VCaP (cell line): ENCODE results near the gene HTT-AS.

ENCODE experiments used
- H3K27ac ChIP-seq: fragments of 450-650 bp; 2 replicates; pipeline ENCODE4 v1.5.1; 2017
- CTCF ChIP-seq: fragments of 450-650 bp; conservative IDR thresholded peaks from 2 replicates; pipeline ENCODE4 v1.5.1; 2017; ENCODE audit warnings: mild to moderate bottlenecking, moderate library complexity

Gene HTT-AS

GRCh38 chr4:3073158-3074077 is 920 bp downstream of the HTT-AS start:
- peak overlapping the region; percentile 70; the same call in 1 of the 2 replicates for H3K27ac ChIP-seq
- TF ChIP-seq CTCF, result peak; percentile 23

GRCh38 chr4:3071811-3072210 is 2.5 kb downstream of the HTT-AS start:
- no peak for TF ChIP-seq CTCF
- no peak overlapping the region for H3K27ac ChIP-seq

DNA sequence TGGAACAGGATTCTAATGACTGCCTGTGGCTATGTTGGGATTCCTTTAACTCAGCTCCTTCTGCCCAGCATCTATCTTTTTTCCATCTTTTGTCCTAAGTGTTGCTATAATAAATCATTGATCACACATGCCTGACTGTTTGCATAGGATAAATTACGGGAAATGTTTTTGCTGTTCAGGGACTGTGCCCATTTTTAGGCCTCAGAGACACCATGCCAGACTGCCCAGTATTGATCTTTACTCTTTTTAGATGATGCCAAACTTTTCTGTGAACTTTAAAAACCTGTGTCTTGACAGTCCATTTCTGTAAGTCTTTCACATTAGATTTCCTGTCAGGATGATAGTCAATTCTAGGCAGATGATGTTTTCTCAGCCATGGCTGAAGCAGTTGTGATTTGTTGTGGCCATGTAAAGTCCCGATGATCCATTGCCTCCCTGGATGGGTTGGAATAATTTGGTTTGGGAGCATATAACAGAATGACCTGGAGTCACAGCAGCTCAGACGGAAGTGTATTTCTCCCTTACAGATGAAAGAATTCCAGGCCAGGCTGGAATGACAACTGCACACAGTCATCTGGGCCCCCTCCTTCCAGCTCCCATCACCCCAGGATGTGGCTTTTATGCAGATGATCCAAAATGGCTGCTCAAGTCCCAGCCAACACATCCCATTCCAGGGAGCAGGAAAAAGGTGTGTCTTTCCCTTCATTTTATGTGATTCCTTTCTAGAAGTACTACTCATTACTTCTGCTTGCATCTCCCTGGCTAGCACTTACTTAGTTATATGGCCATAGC is 3.4 kb downstream of the HTT-AS start:
- no peak for TF ChIP-seq CTCF
- no peak overlapping the region for H3K27ac ChIP-seq

DNA sequence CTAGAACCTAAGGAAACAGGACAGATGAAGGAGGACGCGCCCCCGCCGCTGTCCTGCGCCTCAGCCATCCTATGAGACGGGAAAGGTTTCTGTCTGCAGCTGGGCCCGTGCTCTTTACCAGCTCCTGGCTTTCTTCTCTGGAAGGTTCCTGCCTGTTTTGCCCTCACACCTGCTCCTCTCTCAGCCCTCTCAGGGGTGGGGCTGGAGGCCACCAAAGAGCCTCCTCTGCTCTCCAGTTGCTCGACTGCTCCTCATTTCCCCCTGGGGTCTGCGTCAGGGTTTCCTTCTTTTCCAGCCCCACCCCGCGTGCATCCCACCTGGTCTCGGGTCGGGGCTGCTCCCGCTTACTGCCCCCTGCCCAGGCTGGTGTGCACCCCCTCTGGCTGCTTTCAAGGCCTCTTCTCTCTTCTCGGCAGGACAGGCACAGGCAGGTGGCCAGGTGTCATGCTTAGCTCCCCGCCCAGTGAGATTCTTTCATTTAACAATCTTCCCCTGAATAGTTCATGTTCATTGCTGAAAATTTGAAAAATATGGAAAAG is 4.6 kb downstream of the HTT-AS start:
- no peak overlapping the region for H3K27ac ChIP-seq
- no peak for TF ChIP-seq CTCF

- no peak for TF ChIP-seq CTCF
- H3K27ac ChIP-seq, result no peak overlapping the region
These were observed 6.8 kb downstream of the HTT-AS start for GRCh38 chr4:3067473-3068001.

DNA sequence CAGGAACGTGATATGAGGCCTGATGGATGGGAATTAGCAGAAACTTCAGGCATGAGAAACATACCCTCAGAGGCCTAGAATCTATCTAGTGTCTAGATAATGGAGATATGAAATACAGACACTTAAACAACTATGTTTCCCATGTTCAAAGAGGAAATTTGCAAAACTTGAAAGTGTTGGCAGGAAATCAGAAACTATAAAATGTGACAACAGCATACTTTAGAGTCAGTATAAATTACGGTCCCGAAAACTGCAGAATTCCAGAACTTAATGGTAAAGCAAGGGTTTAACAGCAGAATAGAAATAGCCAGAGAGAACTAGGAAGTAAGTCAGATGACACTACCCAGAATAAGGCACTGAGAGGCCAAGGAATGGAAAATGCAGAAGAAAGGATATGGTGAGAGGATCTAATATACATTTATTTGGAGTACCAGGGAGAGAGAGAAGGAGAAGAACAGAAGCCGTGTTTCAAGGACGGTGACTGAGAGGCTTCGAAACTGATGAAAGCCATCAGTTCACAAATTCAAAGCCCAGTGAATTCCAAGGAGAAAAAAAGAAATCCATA is 7.4 kb downstream of the HTT-AS start:
- no peak overlapping the region for H3K27ac ChIP-seq
- no peak for TF ChIP-seq CTCF

GRCh38 chr4:3065551-3065950 is 8.8 kb downstream of the HTT-AS start:
- no peak for TF ChIP-seq CTCF

More at GRCh38 chr4:3065551-3065950, 8.8 kb downstream of the HTT-AS start:
- H3K27ac ChIP-seq, result no peak overlapping the region
